ENCODE measurements around the gene AHSP.

DNA sequence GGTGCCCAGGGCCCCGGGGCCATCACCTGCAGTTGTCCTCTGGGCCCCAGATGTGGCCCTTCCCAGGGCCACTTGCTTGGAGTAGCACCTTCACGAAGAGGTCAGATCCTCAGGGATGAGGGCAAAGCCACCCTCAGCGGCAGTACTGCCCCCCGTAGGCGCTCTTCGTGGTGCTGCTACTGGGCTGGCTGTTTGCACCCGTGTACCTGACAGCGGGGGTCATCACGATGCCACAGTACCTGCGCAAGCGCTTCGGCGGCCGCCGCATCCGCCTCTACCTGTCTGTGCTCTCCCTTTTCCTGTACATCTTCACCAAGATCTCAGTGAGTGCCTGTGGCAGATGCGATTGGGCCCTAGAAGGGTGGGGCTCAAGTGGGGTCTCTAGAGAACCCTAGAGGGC, 42.1 kb upstream of the AHSP start:
- TF ChIP-seq FOS (IDR thresholded peaks at IDR 0.05; ENCODE audit: low read depth, low read length) = no peak
- TF ChIP-seq RAD21 (IDR thresholded peaks at IDR 0.05; ENCODE audit: low read length) = no peak
- TF ChIP-seq CTCF (conservative IDR thresholded peaks at IDR 0.05; ENCODE audit: low read depth, low read length) = no peak
- TF ChIP-seq SMC3 (IDR thresholded peaks at IDR 0.05; ENCODE audit: low read depth, low read length) = no peak
- TF ChIP-seq POLR2A (IDR thresholded peaks at IDR 0.05; ENCODE audit: low read depth, low read length) = no peak
- TF ChIP-seq NFE2L2 (IDR thresholded peaks at IDR 0.05; ENCODE audit: low read depth, low read length) = no peak
- no peak for TF ChIP-seq RCOR1 (IDR thresholded peaks at IDR 0.05; ENCODE audit: insufficient replicate concordance, low read length)
- no peak for TF ChIP-seq RFX5 (IDR thresholded peaks at IDR 0.05; ENCODE audit: low read depth, low read length)
- TF ChIP-seq MAZ (IDR thresholded peaks at IDR 0.05; ENCODE audit: borderline replicate concordance, low read depth, low read length) = no peak
- no peak for TF ChIP-seq CEBPB (IDR thresholded peaks at IDR 0.05; ENCODE audit: low read depth, low read length)
- no peak for TF ChIP-seq BHLHE40 (IDR thresholded peaks at IDR 0.05; ENCODE audit: low read depth, low read length)
- TF ChIP-seq MAFK (IDR thresholded peaks at IDR 0.05; ENCODE audit: low read depth, low read length) = no peak
- no peak for TF ChIP-seq ELK1 (IDR thresholded peaks at IDR 0.05; ENCODE audit: borderline replicate concordance, low read depth, low read length)
- TF ChIP-seq MXI1 (IDR thresholded peaks at IDR 0.05; ENCODE audit: borderline replicate concordance, low read depth, low read length) = no peak
